OCI-M1 (cell line): ENCODE measurements around the gene CCR7.
"Not testable (repeated sequence)": the region's sequence is repeated elsewhere in the genome, so short reads cannot be mapped to it uniquely, and the experiment has no call there.

Experiments used
- DNase-seq: peaks from one replicate; lab custom pipeline; 2025; lab: John Stamatoyannopoulos, UW

The CCR7 gene

GRCh38 chr17:40597556-40598300, 32.5 kb upstream of the CCR7 start:
- DNase-seq: no peak

- no peak for DNase-seq
Observed at GRCh38 chr17:40597156-40597555, 31.9 kb upstream of the CCR7 start.

DNA sequence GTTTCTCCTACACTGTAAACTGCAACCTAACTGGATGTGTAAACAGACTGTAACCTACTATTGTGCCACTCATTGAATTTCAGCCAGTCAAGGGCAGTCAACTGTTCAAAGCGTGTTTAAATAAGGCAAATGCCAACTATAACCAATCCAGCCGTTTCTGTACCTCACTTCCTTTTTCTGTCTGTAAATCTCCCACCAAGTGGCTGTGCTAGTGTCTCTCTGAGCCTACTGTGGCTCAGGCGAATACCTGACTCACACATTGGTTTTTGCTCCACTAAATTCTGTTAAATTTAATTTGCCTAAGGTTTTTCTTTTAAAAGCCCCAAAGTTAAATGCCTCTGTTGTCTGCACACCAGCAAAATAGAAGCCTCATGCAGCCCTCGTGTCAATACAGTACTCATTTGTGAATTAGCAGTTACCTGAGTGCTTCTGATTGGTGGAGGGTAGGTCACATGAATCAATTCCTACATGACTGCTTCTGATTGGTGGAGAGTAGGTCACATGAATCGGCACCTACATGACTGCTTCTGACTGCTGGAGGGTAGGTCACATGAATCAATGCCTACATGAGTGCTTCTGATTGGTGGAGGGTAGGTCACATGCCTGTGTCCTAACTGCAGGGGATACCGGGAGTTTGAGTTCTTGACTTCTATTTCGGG, 31.1 kb upstream of the CCR7 start:
- DNase-seq: peak; percentile 66

DNA sequence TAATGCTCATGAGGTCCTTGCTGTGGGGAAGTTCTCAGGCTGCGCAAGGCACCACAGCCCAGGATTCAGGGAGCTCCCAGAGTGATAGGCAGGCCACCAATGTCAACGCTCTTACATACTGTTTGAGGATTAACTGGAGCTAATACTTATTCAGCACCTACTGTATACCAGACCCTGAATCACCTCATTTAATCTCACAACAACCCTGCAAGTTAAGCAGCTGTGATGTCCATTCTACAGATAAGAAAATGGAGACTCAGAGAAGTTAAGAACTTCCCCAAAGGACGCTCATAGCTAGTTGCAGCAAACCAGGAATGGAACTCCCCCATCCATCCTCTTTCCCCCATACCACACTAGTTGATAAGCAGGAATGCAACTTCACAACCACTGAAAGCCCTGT, 25.5 kb upstream of the CCR7 start:
- peak; percentile 27 for DNase-seq

- DNase-seq: no peak
Observed at GRCh38 chr17:40588552-40588951, 23.3 kb upstream of the CCR7 start.

DNA sequence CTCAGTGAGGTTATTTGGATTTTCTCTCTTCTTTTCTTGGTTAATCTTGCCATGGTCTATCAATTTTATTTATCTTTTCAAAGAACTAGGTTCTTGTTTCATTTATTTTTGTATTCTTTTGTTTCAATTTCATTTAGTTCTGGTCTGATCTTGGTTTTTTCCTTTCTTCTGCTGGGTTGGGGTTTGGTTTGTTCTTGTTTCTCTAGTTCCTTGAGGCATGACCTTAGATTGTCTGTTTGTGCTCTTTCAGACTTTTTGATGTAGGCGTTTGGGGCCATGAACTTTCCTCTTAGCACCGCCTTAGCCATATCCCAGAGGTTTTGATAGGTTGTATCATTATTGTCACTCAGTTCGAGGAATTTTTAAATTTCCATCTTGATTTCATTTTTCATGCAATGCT, 21.0 kb upstream of the CCR7 start:
- not testable (repeated sequence) for DNase-seq

- DNase-seq: not testable (repeated sequence)
Observed at GRCh38 chr17:40584950-40585349, 19.7 kb upstream of the CCR7 start.

DNA sequence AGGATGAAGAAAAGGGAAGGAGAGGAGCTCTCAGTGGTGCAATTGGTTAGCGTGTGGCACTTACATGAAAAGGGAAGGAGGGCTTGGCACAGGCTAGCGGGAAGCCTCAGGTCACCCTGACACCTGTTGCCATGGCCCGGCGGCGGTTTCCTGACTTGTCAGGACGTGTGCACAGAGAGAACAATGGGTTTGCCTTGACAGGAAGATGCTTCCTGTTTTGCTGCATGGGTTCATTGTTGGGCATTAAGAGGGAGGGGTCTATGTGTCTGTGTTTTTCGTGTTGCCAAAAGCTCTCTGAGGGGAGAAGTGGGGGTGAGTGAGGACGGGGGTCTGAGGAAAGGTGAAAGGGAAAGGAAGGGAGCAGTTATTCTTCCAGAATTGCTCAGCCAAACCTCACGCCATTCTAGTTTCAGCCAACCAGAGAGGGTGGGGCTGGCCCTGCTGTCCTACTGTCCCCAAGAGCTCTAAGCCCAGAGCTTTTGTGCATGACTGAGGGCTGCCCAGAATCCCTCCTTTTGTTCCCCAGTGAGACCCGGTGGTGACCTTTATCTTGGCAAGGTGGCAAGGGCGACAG, 17.1 kb upstream of the CCR7 start:
- no peak for DNase-seq

GRCh38 chr17:40580140-40580539, 14.9 kb upstream of the CCR7 start:
- DNase-seq: no peak

DNA sequence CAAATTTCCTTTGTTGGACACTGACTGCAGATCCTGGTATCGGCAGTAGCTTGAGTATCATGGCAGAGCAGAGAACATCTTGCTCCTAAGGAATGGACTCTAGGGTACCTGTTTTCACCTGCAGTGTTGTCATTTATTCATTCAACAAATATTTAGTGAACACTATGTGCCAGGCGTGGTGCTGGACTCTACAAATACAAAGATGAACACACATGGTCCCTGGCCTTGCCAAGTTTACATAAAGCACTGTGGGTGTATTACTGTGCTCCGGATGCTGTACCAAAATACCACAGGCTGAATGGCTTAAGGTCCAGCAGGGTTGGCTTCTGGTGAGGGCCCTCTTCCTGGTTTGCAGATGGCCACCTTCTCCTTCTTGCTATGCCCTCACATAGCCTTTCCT, 14.2 kb upstream of the CCR7 start:
- no peak for DNase-seq

DNA sequence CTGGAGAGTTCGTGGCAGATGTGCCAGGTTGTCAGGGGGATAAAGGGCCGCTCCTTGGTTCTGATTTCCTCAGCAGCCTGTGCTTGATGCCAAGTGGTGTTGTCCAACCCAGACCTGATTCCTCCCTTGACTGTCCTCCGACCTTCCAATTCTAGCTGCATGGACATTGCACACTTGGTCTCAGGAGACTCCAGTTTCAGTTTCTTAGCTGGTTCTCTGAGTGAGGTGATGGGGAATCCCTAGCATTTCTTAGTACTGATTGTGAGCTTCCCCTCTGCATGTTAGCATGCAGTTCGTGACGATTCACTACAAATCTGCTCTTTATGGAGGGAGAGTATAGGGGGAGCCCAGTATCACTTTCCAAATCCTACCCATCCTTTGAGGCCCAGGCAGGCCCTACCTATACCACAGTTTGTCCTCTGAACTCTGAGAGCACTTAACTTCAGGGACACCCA, 12.4 kb upstream of the CCR7 start:
- no peak for DNase-seq

GRCh38 chr17:40576113-40576740, 11.0 kb upstream of the CCR7 start:
- DNase-seq: no peak

GRCh38 chr17:40574292-40574691, 9.0 kb upstream of the CCR7 start:
- no peak for DNase-seq

- peak; percentile 20 for DNase-seq
Observed at GRCh38 chr17:40572245-40572993, 7.1 kb upstream of the CCR7 start.

DNA sequence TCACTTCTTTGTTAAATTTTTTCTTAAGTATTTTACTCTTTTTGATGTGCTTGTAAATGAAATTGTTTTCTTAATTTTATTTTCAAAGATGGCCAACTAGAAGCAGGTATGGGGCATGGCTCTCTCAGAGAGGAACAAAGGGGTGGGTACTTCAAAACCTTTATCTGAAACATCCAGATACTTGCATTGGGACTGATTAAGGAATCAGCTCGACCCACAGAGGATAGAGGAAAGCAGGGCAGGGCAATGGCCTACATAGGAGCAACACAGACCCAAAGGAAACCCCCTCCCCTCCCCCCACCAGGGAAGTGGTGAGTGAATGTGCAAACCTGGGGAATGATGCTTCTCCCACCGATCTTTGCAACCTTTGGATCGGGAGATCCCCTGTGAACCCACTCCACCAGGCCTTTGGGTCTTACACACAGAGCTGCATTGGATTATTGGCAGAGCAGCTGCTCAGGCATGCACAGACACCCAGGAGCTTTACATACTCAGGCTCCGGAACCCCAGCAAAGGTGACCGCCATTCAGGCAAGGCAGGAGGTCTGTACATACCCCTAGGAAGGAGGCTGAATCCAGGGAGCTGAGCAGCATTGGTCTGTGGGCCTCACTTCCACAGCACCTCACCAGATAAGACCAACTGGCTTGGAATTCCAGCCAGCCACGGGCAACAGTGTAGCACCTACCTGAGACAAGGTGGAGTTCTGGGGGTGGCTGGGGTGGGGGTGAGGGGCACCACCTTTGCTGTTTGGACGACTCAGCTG, 3.0 kb upstream of the CCR7 start:
- peak; percentile 75 for DNase-seq

DNA sequence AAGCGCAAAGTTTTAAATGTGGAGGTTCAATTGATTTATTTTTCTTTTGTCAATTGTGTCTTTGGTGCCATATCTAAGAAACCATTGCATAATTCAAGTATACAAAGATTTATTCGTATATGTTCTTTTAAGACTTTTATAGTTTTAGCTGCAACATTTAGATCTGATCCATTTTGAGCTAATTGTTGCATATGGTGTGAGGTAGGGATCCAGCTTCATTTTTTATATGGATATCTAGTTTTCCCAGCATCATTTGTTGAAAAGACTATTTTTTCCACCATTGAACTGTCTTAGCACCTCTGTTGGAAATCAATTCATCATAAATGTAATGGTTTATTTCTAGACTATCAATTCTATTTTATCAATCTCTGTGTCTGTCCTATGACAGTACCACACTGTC, 2.1 kb upstream of the CCR7 start:
- DNase-seq: no peak

DNA sequence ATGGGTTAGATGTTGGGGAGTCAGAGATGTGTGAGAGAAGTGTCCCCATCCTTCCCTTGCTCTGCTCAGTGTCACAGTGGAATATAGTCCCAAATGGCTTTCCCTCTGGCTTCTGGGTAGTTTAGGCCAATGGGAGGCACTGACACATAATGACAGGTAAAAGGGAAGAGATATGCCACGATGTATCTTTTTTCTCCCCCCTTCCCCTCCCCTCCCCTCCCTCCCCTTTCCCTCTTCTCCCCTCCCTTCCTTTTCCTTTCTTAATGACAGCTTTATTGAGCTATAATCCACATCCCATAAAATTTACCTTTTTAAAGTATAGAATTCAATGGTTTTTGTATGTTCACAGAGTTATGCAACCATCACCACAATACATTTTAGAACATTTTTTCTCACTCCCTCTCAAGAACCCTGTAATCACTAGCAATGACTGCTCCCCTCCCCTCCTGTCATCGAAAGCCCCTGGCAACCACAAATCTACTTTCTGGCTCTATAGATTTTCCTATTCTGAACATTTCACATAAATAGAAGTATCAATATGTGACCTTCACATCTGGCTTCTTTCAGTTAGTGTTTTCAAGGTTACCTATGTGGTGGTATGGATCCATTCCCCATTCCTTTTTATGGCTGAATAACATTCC, 617 bp upstream of the CCR7 start:
- DNase-seq: peak; percentile 27

DNA sequence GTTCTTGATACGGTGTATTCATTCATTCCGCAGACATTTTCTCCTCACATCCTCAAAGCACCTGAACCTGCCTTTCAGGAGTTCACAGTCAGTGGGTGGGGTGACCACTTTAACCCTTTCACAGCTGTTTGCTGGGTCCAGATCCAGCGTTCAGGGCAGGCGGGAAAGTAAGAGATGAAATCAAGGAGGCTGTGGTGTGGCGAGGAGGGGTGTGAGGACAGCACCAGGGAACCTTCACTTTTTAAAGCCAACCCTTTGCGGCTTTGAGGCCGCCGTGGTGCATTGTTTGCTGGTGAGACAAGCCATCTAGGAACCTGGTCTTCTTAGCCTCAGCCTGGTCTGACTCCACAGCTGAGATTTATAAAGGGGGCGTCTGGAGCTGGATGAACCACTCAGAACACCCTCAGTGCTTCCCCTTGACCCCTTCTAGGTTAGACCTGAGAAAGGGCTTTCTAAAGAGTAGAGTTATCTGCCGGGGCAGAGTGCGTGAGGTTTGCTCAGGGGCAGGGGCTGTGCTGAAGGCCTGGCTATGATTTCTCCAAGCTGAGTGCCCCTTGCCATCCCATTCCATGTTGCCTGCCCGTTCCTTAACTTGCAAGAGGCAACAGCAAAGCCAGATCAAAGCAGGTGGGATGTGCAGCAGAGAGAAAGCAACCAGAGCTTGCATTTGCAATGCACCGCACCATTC, 933 bp downstream of the CCR7 start:
- no peak for DNase-seq

GRCh38 chr17:40563220-40564052, 1.8 kb downstream of the CCR7 start:
- DNase-seq: no peak
